Ectodermal cell (in vitro differentiated cells): ENCODE results near the gene FOXL3.
"Not testable (repeated sequence)": the region's sequence is repeated elsewhere in the genome, so short reads cannot be mapped to it uniquely, and the experiment has no call there.

Experiments used
- H3K27ac ChIP-seq: 2 replicates; pipeline ENCODE4 v1.7.0; 2013; ENCODE audit warnings: mild to moderate bottlenecking, low read depth, low read length; ENCODE audit not compliant: insufficient read depth, poor library complexity, severe bottlenecking
- H3K27me3 ChIP-seq: 2 replicates; pipeline ENCODE4 v1.7.0; 2013; ENCODE audit warnings: mild to moderate bottlenecking, low read length; ENCODE audit not compliant: insufficient read depth, control insufficient read depth, poor library complexity, severe bottlenecking
- H3K36me3 ChIP-seq: one replicate; pipeline ENCODE4 v1.7.0; 2013; ENCODE audit warnings: low read length; ENCODE audit not compliant: control insufficient read depth, insufficient read depth
- H3K4me1 ChIP-seq: one replicate; pipeline ENCODE4 v1.7.0; 2013; ENCODE audit warnings: low read length; ENCODE audit not compliant: control insufficient read depth, insufficient read depth
- H3K4me3 ChIP-seq: 2 replicates; pipeline ENCODE4 v1.7.0; 2013; ENCODE audit warnings: low read depth, low read length, control low read depth; ENCODE audit not compliant: insufficient read depth
- H3K9me3 ChIP-seq: 2 replicates; pipeline ENCODE4 v1.7.0; 2013; ENCODE audit warnings: mild to moderate bottlenecking, low read length, moderate library complexity; ENCODE audit not compliant: control insufficient read depth
- WGBS, 2 experiments: methylation state at CpG; one replicate each; pipeline ENCODE4 v1.1.7; 2013; ENCODE audit warnings: missing lambda C conversion rate in 2 of 2; 5-methylcytosine and 5-hydroxymethylcytosine counted together

Gene FOXL3

DNA sequence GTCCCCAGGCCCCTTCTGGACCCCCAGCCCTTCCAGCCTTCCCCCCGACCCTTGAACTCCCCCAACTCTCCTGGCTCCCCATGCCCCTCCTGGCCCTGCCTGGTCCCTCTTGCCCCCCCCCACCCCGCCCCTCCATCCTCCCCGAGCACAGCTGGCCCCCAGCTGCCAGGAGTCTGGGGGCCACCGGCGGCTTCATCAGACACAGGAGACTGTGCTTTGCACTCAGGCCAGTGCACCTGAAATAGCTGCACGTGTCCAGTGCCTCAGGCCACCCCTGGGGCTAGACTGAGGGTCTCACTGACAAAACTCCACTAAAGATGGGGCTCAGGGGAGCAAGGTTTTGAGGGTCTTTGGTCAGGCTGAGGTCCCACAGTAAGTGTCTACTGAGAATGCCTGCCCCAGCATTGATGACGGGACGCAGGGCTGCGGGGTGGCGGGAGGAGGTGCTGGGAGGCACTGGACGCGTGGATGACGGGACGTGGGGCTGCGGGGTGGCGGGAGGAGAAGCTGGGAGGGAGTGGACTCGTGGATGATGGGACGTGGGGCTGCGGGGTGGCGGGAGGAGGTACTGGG is 6.5 kb downstream of the FOXL3 start:
- WGBS, 2 experiments, result 92% methylated on average over 18 of the region's 20 CpGs
- H3K4me1 ChIP-seq, result no peaks in the 10 kb centered on the region
- H3K27me3 ChIP-seq, result peaks cover 18% of the 10 kb centered on the region
- H3K36me3 ChIP-seq, result no peaks in the 10 kb centered on the region
- H3K27ac ChIP-seq, result no peak overlapping the region
- H3K9me3 ChIP-seq, result no peaks in the 10 kb centered on the region
- no peak overlapping the region for H3K4me3 ChIP-seq

DNA sequence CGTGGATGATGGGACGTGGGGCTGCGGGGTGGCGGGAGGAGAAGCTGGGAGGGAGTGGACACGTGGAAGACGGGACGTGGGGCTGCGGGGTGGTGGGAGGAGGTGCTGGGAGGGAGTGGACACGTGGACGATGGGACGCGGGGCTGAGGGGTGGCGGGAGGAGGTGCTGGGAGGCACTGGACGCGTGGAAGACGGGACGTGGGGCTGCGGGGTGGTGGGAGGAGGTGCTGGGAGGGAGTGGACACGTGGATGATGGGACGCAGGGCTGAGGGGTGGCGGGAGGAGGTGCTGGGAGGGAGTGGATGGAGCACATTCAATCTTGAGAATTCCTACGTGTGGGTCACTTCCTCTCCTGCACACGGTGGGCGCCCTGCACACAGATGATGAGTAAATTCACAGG is 7.2 kb downstream of the FOXL3 start:
- not testable (repeated sequence) for H3K36me3 ChIP-seq, H3K9me3 ChIP-seq, H3K4me3 ChIP-seq, H3K4me1 ChIP-seq, H3K27ac ChIP-seq
- WGBS, 2 experiments, result 94% methylated on average over 24 of the region's 24 CpGs
- peaks cover 11% of the 10 kb centered on the region for H3K27me3 ChIP-seq

DNA sequence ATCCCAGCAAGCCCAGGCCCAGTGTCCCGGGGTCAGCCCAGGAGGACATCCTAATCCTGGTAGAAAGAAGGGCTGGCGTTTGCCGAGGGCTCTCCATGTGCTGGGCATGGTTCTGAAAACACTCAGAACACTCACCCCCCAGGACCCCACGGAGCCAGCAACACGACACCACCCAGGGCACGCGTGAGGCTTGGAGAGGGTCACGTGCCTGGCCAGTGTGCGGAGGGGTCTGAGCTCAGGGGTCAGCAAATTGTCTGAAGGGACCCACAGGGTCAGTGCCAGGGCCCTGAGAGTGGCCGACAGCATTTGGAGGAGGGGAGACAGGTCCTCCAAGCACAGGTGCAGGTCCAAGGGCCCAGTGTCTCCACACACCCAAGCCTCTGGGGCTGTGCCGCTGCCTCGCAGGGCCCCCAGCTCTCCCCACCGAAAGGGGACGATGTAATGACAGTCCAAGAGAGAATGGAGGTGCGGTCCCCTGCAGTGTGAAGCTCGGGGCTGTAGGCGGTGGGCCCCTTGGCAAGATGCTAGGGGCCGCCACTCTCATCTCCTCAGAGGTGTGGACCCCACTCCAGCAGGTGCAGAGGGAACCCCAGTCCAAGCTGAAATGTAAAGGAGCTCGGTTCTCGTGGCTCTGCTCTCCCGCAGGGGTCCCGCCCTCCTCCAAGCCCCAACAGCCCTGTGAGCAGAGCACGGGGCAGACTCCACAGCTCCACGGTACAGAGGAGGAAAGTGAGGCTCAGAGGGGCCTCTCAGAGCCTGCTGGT is 7.8 kb downstream of the FOXL3 start:
- 88 to 89% methylated on average over 24 of the region's 24 CpGs for WGBS, 2 experiments
- H3K27me3 ChIP-seq, result peaks cover 7% of the 10 kb centered on the region

DNA sequence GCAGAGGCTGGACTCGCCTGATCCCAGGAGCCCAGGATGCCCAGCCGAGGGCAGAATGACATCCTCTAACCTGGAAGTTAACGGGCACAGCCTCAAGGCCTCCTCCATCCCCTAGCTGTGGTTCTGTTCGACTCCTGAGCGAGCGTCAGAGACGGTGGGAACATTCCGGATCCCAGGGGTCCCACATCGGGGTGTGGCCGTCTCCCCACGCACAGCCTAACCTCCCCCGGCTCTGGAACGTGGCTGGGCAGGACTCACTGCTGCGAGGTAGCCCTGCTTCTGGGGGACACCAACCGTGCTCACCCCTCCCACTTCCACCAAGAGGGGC is 8.4 kb downstream of the FOXL3 start:
- Histone ChIP-seq H3K4me3 (no peak overlapping the region), H3K27ac (no peak overlapping the region), H3K9me3 (no peaks in the 10 kb centered on the region), H3K4me1 (no peaks in the 10 kb centered on the region), H3K36me3 (no peaks in the 10 kb centered on the region), H3K27me3 (peaks cover 2% of the 10 kb centered on the region)
- WGBS, 2 experiments, result 84 to 85% methylated on average over 15 of the region's 15 CpGs

More for the DNA sequence above, 7.8 kb downstream of the FOXL3 start:
- no peaks in the 10 kb centered on the region for H3K36me3 ChIP-seq
- no peak overlapping the region for H3K4me3 ChIP-seq
- no peak overlapping the region for H3K27ac ChIP-seq
- no peaks in the 10 kb centered on the region for H3K9me3 ChIP-seq
- H3K4me1 ChIP-seq, result no peaks in the 10 kb centered on the region

DNA sequence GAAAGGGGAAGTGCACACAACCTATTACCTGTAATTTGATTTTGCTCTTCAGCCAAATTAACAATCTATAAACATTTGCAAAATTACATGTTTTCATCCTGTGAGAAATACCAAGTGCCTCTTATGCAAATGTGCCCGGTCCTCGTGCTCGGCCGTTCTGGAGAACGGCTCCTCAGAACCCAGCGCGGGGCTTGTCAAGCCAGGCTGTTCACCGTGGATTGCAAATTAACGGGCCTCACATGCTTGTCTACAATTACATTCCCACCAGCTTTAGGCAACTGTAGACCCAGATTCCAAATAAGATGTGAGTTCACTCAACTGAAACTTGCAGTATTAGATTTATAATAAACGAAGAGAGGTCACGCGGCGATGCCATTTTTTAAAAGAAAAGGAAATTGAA is 8.8 kb downstream of the FOXL3 start:
- no peaks in the 10 kb centered on the region for H3K4me1 ChIP-seq
- H3K4me3 ChIP-seq, result no peak overlapping the region
- H3K9me3 ChIP-seq, result no peaks in the 10 kb centered on the region
- 85 to 87% methylated on average over 13 of the region's 13 CpGs for WGBS, 2 experiments
- no peaks in the 10 kb centered on the region for H3K36me3 ChIP-seq
- no peak overlapping the region for H3K27ac ChIP-seq
- no peaks in the 10 kb centered on the region for H3K27me3 ChIP-seq

DNA sequence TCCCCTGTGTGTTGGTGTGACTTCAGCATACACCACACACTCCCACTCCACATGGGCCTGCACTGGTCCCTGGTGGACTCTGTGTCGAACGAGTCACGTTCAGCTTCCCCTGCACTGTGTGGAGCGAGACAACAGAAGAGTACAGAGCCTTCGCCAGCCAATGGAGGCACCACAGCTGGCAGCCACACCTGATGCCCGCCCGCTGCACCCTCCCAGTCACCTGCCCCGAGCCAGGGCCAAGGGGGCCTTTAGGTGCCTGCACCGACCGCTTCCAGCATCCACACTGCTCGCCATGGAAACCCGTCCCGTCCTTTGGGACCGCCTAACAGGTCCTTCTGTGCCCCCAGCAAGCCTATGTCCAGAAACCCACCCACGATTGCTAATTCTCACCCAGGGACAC is 9.2 kb downstream of the FOXL3 start:
- Histone ChIP-seq H3K9me3 (no peaks in the 10 kb centered on the region), H3K27me3 (no peaks in the 10 kb centered on the region), H3K4me1 (no peaks in the 10 kb centered on the region), H3K4me3 (no peak overlapping the region), H3K36me3 (no peaks in the 10 kb centered on the region), H3K27ac (no peak overlapping the region)
- WGBS, 2 experiments, result 92% methylated on average over 15 of the region's 15 CpGs

DNA sequence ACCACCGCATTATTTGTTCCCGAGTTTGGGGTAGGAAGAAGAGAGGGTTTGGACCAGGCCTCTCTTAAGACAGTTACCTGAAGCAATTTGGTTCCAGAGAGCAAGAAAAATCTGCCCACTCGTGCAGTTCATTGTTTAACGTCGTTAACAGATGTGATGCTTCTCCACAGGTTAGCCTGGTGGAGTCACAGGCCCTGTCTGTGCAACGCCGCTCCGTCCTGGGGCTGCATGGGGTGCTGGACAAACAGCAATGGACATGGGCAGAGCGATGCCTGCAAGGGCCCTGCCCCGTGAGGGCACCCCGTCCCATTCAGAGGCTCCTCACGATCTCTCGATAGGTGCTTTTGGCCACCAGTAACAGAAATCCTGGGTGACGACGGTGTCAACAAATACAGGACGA is 9.7 kb downstream of the FOXL3 start:
- no peak overlapping the region for H3K4me3 ChIP-seq
- H3K27ac ChIP-seq, result no peak overlapping the region
- no peaks in the 10 kb centered on the region for H3K36me3 ChIP-seq
- no peaks in the 10 kb centered on the region for H3K27me3 ChIP-seq
- no peaks in the 10 kb centered on the region for H3K4me1 ChIP-seq
- H3K9me3 ChIP-seq, result no peaks in the 10 kb centered on the region
- WGBS, 2 experiments, result 92% methylated on average over 16 of the region's 16 CpGs

DNA sequence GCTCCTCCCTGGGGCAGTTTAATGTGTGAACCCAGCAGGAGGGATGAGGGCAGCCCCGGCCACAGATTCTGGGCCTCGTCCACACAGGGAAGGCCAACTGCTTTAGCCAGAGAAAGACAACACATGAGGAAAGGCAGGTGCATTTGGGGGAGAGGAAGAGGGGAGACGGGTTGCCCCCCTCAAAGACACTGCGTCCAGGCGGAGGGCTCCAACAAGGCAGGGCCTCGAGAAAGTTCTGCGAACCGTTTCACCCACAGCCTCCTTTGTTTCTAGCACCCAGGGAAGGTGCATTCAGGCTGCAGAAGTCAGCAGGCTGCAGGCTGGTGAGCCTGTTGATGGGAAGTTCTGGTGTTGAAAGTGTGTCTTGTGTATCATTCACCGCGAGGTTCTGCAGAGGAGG is 10.1 kb downstream of the FOXL3 start:
- H3K27me3 ChIP-seq, result no peaks in the 10 kb centered on the region
- WGBS, 2 experiments, result 81 to 88% methylated on average over 10 of the region's 10 CpGs

DNA sequence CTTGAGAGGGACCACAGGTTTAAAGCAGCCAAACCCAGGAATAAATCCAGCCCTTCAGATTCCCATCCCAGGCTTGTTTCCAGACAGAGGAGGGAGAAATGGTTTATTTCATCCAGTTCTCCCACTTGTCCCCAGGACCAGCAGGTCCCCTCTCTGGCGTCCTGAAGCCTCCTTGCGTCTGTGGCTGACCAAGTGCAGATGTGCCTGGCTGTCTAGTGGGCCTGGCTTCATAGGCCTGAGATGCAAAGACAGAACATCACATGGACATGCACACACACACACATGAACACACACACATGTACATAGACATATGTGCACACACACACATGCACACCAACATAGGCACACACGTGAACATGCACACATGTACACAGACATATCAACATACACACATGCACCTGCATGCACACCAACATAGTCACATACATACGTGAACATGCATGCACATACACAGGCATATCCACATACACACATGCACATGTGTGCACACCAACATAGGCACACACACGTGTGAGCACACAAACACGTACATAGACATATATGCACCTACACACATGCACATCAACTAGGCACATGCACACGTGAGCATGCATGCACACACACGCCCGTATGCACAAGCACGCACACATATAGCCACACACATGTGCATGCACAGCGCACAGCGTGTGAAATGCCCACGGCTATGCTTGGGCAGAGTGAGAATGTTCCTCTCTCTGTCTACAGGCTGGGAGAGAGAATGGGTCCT is 10.7 kb downstream of the FOXL3 start:
- Histone ChIP-seq H3K27me3 (no peaks in the 10 kb centered on the region), H3K27ac (no peak overlapping the region), H3K36me3 (no peaks in the 10 kb centered on the region), H3K9me3 (no peaks in the 10 kb centered on the region), H3K4me1 (no peaks in the 10 kb centered on the region), H3K4me3 (no peak overlapping the region)
- 93 to 95% methylated on average over 13 of the region's 13 CpGs for WGBS, 2 experiments

More for the DNA sequence above, 10.1 kb downstream of the FOXL3 start:
- H3K36me3 ChIP-seq, result no peaks in the 10 kb centered on the region
- H3K4me3 ChIP-seq, result no peak overlapping the region
- H3K27ac ChIP-seq, result no peak overlapping the region
- no peaks in the 10 kb centered on the region for H3K9me3 ChIP-seq
- no peaks in the 10 kb centered on the region for H3K4me1 ChIP-seq

DNA sequence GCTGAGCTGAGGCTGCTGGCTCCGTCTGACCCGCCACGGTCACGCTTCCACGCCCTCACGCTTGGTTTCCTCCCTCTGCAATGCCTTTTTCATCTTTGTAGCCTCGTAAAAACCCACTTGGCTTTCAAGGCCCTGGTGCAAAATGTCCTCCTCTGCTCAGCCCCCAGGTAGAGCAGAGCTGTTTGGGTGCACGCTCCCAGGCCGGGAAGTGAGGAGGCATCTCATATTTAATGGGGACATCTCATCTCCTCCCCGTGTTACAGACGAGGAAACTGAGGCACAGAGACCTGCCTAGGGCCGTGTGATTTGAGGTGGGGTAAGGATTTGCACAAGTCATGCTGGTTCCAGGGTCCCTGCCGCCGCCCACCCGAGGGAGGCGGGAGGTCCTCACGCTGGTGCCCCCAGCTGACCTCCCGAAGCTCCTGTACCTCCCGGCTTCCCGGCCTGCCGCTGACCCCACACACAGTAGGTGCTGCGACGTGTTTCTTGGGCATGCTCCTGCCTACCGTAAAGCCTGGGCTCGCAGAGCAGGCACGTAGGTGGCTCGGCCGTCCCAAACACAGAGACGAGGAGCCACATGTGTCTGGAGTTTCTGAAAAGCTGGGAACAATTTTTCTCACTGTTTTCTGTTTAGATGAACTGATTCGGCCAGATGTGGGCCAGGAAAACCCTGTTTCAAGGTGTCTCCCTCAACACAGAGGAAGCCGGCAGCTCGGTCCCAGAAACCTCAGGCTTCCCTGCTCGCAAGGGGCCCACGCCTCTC is 11.5 kb downstream of the FOXL3 start:
- H3K4me1 ChIP-seq, result no peaks in the 10 kb centered on the region
- no peak overlapping the region for H3K27ac ChIP-seq
- H3K27me3 ChIP-seq, result no peaks in the 10 kb centered on the region
- H3K36me3 ChIP-seq, result no peaks in the 10 kb centered on the region
- no peaks in the 10 kb centered on the region for H3K9me3 ChIP-seq
- H3K4me3 ChIP-seq, result no peak overlapping the region
- WGBS, 2 experiments, result 93% methylated on average over 34 of the region's 34 CpGs
